HG03565 (cell line): ENCODE results near the gene CHD2.

Experiments used
- ATAC-seq: cut with Tn5 transposase; IDR thresholded peaks from one replicate; pipeline ENCODE4 v1.9.1; 2021; ENCODE audit warnings: mild to moderate bottlenecking, moderate library complexity; ENCODE audit not compliant: unreplicated experiment

The CHD2 gene

DNA sequence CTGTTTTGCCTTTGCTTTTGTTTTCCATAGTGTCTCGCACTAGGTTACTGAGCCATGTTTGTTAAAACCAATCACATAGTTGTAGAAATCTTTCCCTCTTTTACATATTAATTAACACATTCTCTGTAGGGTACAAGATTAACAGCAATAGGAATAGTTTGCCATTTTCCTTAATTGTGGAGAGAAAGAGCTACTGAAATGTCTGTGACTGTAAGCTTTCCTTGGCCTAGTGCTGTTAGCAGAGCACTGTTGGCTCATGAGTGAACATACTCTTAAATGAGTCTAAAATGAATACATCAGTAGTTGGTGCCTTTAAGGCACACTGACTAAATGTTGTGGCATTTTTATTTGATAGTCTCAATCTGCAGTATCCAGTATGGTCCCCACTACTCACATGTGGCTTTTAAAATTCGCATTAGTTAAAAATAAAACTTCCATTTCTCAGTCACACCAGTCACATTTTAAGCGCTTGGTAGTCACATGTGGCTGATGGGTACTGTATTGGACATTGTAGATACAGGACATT lies 28.2 kb downstream of the CHD2 start:
- ATAC-seq = no peak

GRCh38 chr15:92929002-92929401 lies 28.9 kb downstream of the CHD2 start:
- no peak for ATAC-seq

DNA sequence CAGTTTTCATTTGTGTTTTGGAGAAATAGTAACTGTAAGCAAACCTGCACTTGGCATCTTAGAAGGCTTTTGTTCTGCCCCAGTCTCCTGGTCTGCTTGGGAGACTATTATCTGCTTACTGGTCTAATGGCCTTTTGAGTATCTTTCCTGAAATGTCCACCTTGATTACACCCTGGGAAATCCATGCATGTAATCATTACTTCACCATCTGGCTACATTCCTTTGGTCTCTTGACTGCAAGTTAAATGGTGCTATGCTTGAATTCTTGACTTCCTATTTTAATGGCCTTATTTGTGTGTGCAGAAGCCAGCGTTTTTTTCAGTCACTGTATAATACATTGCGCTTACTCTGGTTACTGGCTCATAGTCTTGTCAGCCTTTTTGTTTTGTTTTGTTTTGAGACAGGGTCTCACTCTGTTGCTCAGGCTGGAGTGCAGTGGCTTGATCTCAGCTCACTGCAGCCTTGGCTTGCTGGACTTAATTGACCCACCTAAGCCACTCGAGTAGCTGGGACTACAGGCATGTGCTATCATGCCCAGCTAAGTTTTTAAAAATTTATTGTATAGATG lies 30.0 kb downstream of the CHD2 start:
- no peak for ATAC-seq

DNA sequence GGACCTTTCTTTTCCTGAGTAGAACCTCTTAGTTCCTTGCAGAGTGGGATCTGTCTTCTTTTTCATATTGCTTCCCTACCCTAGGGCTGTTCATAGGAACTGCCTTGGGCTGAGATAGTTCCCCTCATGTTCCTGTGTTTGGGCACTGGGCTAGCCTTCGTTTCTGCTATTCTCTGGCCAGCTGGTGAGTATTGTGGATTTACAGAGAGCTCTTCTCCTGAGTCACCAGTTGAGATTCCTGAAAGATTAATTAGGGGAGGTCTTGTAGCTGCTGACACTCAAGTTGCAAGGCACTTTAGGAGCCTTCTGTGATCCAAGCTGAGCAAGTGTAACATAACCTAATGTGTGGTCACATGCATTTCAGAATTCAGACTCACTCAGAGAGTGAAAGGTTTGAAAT lies 30.7 kb downstream of the CHD2 start:
- ATAC-seq = no peak

DNA sequence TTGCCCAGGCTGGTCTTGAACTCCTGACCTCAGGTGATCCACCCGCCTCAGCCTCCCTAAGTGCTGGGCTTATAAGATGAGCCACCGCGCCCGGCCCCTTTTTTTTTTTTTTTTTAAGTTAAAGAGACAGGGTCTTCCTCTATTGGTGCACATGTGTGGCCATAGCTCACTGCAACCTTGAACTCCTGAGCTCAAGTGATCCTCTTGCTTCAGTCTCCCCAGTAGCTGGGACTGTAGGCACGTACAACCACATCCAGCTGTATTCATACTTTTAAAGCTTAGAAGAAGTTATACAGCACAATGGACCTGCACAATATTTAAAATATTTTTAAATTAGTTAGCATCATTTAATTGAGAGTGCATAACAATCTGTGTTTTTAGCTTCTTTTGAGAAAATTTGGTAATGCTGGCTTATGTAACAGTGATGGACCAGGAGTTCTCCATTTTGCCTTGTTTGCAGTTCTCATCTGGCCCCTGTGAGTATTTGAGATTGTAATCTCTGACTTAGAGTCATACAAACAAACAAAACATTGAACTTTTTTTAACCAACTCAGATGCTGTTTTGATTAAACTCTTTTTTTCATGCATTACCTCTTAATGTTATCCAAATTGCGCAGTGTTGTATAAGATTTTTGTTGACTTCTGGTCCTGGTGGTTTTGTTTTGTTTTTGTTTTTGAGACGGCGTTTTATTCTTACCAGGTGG lies 33.0 kb downstream of the CHD2 start:
- ATAC-seq = no peak

GRCh38 chr15:92933831-92934230 lies 33.7 kb downstream of the CHD2 start:
- no peak for ATAC-seq

GRCh38 chr15:92934716-92935115 lies 34.6 kb downstream of the CHD2 start:
- ATAC-seq = no peak

GRCh38 chr15:92936138-92936537 lies 36.0 kb downstream of the CHD2 start:
- ATAC-seq = no peak

DNA sequence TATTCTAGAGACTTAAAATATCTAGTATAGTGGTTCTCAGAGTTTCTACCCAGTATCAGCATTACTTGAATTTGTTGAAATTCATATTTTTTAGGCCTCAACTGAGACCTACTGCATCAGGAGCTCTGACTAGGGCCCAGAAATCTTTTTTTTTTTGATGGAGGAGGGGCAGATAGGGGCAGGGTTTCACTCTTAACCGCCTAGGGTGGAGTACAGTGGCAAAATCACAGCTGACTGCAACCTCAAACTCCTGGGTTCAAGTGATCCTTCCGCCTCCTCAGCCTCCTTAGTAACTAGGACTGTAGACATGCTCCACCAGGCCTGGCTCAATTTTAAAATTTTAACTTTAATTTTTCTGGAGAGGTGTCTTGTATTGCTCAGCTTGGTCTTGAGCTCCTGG lies 36.6 kb downstream of the CHD2 start:
- no peak for ATAC-seq

- ATAC-seq = no peak
Observed at GRCh38 chr15:92937901-92938300, 37.8 kb downstream of the CHD2 start.

DNA sequence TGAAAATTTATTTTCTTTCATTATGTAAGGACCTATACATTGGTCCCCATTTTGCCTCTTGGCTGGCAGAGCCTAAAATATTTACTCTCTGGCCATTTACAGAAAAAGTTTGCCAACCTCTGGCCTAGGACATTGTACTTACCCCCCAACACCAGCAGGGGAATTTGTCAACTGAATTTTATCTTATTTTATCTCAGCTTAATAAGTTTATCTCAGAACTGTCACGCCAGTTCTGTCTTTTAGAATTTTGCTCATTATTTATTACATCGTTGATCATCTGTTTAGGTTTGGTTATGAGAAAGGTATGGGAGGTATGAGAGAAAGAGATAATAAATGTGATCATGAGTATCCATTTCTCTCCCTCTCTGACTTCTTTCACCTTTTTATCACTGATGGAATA lies 38.3 kb downstream of the CHD2 start:
- no peak for ATAC-seq

- no peak for ATAC-seq
Observed at GRCh38 chr15:92941668-92942067, 41.5 kb downstream of the CHD2 start.

GRCh38 chr15:92942706-92943105 lies 42.6 kb downstream of the CHD2 start:
- ATAC-seq = no peak

GRCh38 chr15:92943581-92943980 lies 43.5 kb downstream of the CHD2 start:
- ATAC-seq = no peak

- no peak for ATAC-seq
Observed at GRCh38 chr15:92944946-92945521, 44.9 kb downstream of the CHD2 start.

- no peak for ATAC-seq
Observed at GRCh38 chr15:92947071-92947730, 47.1 kb downstream of the CHD2 start.

GRCh38 chr15:92949604-92950249 lies 49.6 kb downstream of the CHD2 start:
- ATAC-seq = no peak

DNA sequence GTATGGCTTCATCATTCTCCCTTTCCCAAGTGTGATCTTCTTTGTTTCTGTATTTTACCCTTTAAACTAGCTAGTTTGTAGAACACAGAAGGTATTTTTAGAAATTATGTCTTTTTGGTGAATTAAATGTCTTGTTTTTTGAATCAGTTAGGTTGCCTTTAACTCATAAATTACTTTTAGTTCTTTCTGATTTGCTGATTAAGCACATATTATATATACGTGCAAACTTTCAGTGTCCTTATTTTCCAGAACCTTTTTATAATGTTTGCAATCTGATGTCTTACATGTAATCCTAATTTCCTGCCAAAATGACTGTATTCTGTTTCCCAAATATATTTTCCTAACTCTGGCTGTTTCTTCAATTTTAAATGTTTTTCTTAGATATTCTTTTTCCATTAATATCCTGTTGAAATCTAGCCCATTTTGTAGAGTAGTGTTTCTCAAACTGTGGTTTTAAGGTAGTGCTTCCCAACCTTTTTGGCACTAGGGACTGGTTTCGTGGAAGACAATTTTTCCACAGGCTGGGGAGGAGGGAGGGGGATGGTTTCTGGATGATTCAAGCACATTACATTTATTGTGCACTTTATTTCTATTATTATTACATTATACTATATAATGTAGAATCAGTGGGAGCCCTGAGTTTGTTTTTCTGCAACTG lies 51.8 kb downstream of the CHD2 start:
- no peak for ATAC-seq

DNA sequence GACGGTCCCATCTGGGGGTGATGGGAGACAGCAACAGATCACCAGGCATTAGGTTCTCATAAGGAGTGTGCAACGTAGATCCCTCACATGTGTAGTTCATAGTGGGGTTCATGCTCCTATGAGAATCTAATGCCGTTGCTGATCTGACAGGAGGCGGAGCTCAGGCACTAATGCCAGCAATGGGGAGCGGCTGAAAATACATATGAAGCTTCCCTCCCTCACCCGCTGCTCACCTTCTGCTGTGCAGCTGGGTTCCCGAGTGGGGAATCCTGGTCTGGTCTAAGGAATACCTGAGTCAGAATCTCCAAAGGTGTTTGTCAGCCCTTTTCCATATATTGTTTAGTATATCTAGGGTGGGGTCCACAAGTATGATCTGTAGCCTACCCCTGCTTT lies 52.3 kb downstream of the CHD2 start:
- no peak for ATAC-seq

DNA sequence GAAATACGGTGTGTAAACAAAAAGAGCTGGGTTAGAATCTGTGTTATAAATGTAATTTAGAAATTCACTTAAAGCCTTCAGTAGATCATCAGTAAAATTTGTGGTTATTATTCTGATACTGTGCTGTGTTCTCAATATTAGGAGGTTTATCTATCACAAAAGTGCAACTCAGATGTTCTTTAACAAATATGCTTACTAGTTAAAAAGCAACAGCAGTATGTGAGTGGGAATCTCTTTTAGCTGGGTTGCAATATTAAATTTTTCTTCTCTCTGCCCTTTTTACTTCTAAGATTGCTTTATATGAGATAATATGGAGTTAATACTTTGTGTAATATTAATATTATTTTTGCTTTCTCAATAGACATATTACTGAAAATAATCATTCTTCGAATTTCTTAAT lies 53.4 kb downstream of the CHD2 start:
- ATAC-seq = no peak

GRCh38 chr15:92954002-92954401 lies 53.9 kb downstream of the CHD2 start:
- no peak for ATAC-seq
